Vagina (tissue), 2 donors: ENCODE measurements around the gene WRAP53.
A peak's percentile ranks its signal among the peaks of the same experiment; 100 is the strongest.

Source experiments
- POLR2A ChIP-seq, 2 donors: fragments of 450-650 bp; IDR thresholded peaks; one replicate each; pipeline ENCODE4 v1.6.1; 2017; ENCODE audit warnings: antibody characterized with exemption in 2 of 2, mild to moderate bottlenecking in 2 of 2, moderate library complexity in 2 of 2
- POLR2AphosphoS5 ChIP-seq, 2 donors: sonication (generic); formaldehyde crosslinking; IDR thresholded peaks; one replicate each; pipeline ENCODE4 v1.9.0; 2017; ENCODE audit warnings: antibody characterized with exemption in 2 of 2, mild to moderate bottlenecking in 2 of 2, low read depth in 1 of 2; ENCODE audit not compliant: insufficient read depth in 1 of 2
- TF ChIP-seq, protein P1 (sequence below), 3 experiments: fragments of 450-650 bp in 2 of 3; fragments of 200-600 bp in 1 of 3; sonication (generic) in 1 of 3; IDR thresholded peaks; one replicate each; pipeline ENCODE4 v1.5.1; 2017 to 2019; ENCODE audit warnings: antibody characterized with exemption in 3 of 3, mild to moderate bottlenecking in 2 of 3, moderate library complexity in 2 of 3

DNA sequence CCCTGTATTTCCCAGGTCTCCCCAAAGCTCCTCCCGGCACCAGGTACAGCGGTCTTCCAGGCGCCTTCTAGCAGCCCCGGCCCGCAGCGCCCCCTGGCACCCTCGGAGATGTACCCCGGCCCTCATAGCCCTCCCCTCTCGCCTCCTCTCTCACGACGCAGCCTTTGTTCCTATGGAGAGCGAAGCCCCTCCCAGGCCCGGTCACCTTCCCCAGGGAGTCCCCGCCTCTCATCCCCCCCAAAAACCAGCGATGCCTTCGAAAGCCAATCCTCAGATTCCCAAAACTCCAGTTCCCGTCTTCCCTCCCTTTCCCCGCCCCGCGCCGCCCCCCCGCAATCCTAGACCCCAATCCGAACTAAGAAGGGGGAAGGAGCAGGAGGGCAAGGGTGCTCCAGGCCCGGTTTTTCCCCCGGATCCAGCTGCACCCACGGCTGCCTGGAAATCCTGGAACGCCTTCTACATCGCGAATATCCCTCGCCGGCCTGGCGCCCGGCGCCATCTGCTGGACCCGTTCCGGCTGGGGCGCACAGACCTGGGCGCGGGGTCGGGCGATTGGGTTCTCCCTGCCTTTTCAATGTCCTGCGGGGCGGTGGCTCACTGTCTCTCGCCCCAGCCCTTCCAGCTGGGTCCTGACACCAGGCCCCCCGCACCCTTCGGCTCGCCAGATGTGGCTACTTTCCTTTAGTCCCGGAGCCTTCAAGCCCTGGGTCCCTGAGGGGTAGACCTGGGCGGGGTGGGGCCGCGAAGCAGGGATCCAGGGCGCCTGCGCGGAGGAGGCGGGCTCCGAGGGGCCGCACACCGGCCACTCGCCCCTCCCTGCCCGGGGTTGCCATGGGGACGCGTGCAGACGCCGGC is 28.9 kb downstream of the WRAP53 start, which contains the start of gene DNAH2:
- TF ChIP-seq POLR2AphosphoS5 (IDR thresholded peaks at IDR 0.05; ENCODE audit: insufficient read depth in 1 of 2, low read depth in 1 of 2) (peak; percentile 15 to 75), POLR2A (IDR thresholded peaks at IDR 0.05) (peak in 1 of 2 donors; percentile 16)
- TF ChIP-seq, protein P1, sequence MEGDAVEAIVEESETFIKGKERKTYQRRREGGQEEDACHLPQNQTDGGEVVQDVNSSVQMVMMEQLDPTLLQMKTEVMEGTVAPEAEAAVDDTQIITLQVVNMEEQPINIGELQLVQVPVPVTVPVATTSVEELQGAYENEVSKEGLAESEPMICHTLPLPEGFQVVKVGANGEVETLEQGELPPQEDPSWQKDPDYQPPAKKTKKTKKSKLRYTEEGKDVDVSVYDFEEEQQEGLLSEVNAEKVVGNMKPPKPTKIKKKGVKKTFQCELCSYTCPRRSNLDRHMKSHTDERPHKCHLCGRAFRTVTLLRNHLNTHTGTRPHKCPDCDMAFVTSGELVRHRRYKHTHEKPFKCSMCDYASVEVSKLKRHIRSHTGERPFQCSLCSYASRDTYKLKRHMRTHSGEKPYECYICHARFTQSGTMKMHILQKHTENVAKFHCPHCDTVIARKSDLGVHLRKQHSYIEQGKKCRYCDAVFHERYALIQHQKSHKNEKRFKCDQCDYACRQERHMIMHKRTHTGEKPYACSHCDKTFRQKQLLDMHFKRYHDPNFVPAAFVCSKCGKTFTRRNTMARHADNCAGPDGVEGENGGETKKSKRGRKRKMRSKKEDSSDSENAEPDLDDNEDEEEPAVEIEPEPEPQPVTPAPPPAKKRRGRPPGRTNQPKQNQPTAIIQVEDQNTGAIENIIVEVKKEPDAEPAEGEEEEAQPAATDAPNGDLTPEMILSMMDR (IDR thresholded peaks at IDR 0.05): peak in 1 of 3 experiments; percentile 30
